HS-27A (cell line): ENCODE data around the gene MBD1.
"Not testable (repeated sequence)": the region's sequence is repeated elsewhere in the genome, so short reads cannot be mapped to it uniquely, and the experiment has no call there.

Source experiments
- DNase-seq: peaks from one replicate; pipeline ENCODE4 v3.0.0-alpha.2; 2012; ENCODE audit warnings: low read depth, missing footprints

Gene MBD1

DNA sequence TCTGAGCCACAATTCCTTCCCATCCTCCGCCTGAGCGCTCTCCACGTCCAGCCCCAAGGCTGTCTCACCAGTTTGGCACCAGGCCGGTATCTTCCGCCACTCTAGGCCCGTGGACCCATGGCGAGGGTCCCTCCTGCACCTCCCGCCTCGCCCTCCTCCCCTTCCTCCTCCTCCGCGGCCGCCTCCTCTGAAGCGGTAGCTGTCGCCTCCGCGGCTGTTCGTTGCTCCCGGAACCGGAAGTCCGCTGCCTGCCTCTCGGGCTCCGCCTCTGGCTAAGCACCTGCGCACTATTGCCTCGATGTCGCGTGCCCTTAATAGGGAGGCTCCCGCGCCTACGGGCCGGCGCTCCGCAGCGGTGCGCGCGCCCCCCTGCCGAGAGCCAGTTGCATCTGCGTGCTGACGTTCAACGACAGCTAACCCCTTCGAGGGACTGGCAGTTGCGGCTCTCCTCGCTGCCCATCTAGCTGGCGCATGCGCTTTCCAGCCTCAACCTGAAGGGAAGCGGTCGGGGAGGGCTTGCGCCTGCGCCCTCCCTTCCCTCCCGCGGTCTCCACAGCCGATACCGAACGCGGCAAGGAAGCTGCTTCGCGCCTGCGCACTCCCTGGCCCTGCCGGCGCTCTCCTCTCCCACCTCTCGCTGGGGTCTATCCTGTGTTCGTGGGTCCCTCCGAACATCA is at the start of gene MBD1:
Gene MBD1, minus strand, starts transcription at position 229 of the 677 bp plus-strand sequence. CDS start 1,531 bp downstream, outside the sequence.
- DNase-seq = peak; percentile 83

DNA sequence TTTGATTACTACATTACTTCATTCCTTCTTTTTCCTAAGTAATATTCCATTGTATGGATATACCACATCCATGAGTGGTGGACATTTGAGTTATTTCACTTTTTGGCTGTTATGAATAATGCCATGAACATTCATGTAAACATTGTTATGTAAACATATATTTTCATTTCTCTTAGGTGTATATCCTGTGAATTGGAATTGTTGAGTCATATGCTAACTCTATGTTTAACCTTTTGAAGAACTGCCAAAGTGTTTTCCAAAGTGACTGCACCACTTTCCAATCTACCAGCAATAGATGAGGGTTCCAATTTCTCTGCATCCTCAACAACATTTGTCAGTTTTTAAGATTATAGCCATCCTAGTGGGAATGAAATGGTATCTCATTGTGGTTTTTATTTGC is 48.9 kb upstream of the MBD1 start:
- DNase-seq = no peak

- no peak for DNase-seq
These were observed 46.7 kb upstream of the MBD1 start for GRCh38 chr18:50327983-50328382.

DNA sequence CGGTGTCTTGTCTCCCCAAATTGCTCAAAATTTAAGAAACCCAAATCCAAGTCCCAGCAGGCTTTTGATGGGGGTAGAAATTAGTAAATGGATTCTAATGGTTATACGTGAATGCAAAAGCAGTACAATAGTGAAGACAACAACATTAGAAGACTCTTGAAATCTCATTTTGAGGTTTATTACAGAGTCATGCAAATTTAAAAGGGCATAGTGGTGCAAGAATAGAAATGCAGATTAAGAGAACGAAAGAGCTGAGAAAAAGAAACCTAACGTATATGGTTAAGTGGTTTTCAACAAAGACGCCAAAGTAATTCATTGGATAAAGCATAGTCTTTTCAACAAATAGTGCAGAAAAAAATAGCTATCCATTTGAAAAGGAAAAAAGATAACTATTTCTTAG is 39.4 kb upstream of the MBD1 start:
- DNase-seq = no peak

GRCh38 chr18:50315100-50315871 is 34.0 kb upstream of the MBD1 start:
- no peak for DNase-seq

DNA sequence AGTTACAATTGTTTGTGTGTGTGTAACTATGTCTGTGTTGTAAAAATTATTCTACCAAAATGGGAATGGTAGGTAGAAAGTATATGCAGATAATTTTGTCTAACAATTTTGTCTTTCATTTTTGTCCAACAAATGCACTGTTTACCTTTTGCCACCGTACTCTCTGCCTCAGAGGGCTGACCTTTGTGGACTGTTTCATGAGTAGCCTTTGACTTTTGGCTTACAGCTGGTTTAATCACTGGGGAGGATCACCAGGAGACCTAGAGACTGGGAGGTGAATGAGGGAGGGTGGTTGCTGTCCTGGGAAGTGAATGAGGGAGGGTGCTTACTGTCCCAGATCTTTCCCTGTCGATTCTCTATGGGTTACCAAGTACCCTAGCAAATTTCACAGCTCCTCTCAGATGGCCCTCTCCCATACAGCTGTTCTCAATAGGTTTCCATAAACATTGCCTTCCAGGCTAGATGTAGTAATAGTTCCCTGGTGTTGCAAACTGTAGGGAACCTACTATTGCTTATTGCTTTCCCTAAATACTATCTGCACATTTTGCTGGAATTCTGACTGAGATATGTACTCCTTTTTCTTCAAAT is 32.6 kb upstream of the MBD1 start:
- DNase-seq = no peak

DNA sequence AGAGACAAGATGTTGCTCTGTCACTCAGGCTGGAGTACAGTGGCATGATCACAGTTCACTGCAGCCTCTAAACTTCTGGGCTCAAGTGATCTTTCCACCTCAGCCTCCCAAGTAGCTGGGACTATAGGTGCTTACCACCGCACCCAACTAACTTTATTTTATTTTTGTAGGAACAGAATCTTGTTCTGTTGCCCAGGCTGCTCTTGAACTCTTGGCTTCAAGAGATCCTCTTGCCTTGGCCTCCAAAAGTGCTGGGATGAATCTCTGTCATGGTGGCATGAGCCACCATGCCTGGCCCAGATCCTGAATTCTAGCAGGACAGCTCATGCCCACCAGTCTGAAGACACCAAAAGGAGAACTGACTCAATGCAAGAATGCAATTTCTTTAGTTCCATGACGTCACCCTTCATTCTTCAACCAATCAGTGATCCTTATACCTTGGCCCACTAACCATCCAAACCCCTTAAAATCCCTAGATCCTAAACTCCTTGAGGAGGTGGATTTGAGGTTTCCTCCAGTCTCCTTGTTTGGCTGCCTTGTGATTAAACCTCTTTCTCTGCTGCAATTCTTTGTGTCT is 31.8 kb upstream of the MBD1 start:
- no peak for DNase-seq

- DNase-seq = no peak
These were observed 31.1 kb upstream of the MBD1 start for GRCh38 chr18:50312296-50313030.

DNA sequence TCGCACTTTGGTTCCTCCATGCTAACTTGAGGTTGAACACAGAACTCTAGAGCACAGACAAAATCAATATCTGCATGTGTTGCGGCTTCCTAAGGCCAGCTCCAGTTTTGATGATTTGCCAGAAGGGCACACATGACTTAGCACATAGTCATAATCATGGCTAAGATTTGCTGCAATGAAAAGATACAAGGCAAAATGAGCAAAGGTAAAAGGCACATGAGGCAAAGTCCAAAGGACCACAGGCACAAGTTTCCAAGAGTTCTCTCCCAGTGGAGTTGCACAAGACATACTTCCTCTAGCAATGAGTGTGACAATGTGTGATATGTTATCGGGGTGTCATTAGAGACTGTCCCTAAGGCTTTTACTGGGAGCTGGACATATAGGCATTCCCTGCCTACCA is 30.3 kb upstream of the MBD1 start:
- no peak for DNase-seq

DNA sequence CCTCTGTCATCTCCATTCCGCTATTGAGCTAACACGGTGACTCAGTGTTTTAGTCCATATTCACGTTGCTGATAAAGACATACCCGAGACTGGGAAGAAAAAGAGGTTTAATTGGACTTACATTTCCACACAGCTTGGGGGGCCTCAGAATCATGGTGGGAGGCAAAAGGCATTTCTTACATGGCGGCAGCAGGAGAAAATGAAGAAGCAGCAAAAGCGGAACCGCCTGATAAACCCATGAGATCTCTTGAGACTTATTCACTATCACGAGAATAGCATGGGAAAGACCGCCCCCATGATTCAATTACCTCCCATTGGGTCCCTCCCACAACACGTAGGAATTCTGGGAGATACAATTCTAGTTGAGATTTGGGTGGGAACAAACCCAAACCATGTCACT is 28.8 kb upstream of the MBD1 start:
- no peak for DNase-seq

GRCh38 chr18:50308851-50309250 is 27.5 kb upstream of the MBD1 start:
- not testable (repeated sequence) for DNase-seq

- peak; percentile 31 for DNase-seq
These were observed 26.6 kb upstream of the MBD1 start for GRCh38 chr18:50307738-50308470.

DNA sequence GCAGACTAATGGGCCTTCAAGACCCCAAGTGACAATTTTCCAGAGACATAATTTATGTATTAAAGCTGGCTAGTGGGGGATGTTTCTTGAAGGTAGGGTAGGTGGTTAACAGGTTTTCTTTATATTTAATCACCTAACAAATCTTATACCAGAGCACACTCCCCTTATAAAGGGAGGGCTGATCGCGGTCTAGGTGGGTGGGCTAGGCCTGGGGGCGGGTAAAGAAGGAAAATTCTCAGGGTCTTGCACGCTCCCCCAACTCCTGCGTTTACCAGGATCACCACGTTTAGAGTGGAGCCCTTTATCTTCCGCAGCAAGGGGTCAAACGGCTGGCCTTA is 26.0 kb upstream of the MBD1 start:
- DNase-seq = no peak

DNA sequence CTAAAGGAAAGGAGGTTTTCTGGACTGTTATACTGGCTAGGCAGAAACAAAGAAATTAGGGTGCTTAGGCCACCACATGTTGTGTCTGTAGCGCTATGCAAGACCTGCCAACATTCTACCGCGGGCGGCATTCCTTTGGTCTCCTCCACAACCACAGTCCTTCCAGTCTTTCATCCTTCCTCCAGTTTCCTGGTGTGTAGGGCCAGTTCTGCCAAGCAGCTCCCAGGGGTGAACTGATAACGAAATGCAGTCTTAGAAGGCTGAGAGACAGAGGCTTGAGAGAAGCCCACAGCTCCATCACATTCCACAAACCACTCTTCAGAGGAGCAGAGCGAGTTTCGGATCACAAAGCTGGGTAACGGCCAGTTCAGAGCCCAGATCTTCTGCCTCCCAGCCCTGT is 25.6 kb upstream of the MBD1 start:
- DNase-seq = no peak

DNA sequence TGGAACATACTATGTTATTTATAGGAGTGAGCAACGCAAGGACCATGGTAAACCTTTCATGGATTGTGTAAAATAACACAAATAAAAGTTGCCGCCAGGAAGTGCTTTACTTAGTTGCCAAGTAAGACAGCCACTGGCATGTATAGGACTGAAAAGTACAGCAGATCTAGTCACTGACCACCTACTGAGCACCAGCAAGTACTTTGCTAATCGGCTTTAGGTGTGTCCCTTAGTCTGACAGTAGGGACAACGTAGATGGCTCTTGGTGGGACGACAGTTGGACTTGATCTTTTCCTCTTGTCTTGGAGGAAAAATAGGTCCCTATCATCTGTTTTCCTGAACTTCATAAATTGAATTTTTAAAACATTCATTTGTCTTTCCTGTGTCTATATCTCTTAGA is 19.8 kb upstream of the MBD1 start:
- no peak for DNase-seq

GRCh38 chr18:50299626-50300388 is 18.5 kb upstream of the MBD1 start:
- DNase-seq = no peak

- no peak for DNase-seq
These were observed 17.3 kb upstream of the MBD1 start for GRCh38 chr18:50298443-50299284.

GRCh38 chr18:50297621-50298442 is 16.5 kb upstream of the MBD1 start:
- DNase-seq = no peak

- no peak for DNase-seq
These were observed 11.7 kb upstream of the MBD1 start for GRCh38 chr18:50293039-50293438.
